ENCODE results near the gene FEZ2. TPM values are rescaled to one million over a fixed set of nuclear protein-coding genes. Genes with fewer than 3 reads are reported as not detected.

Gene FEZ2
- total RNA-seq, 1 experiment from 2014 or later, result 52.6 TPM

GRCh38 chr2:36570416-36570815 is 27.6 kb downstream of the FEZ2 start:
- H2AFZ ChIP-seq (ENCODE audit: low read length), result no peak overlapping the region
- H3K9me3 ChIP-seq (ENCODE audit: low read length), result no peaks in the 10 kb centered on the region
- H3K27me3 ChIP-seq (ENCODE audit: low read length), result no peaks in the 10 kb centered on the region
- intact Hi-C loops (cut with micrococcal nuclease), result loop anchor here (10.0 kb wide), 1 partner anchor 214 kb away; no protein-coding TSS in a partner anchor
- peaks cover 33% of the 10 kb centered on the region for H3K36me3 ChIP-seq (ENCODE audit: low read depth, low read length)
- H3F3A ChIP-seq (ENCODE audit: low read length, unreplicated experiment), result peaks cover 13% of the 10 kb centered on the region
- TF ChIP-seq, protein P1, sequence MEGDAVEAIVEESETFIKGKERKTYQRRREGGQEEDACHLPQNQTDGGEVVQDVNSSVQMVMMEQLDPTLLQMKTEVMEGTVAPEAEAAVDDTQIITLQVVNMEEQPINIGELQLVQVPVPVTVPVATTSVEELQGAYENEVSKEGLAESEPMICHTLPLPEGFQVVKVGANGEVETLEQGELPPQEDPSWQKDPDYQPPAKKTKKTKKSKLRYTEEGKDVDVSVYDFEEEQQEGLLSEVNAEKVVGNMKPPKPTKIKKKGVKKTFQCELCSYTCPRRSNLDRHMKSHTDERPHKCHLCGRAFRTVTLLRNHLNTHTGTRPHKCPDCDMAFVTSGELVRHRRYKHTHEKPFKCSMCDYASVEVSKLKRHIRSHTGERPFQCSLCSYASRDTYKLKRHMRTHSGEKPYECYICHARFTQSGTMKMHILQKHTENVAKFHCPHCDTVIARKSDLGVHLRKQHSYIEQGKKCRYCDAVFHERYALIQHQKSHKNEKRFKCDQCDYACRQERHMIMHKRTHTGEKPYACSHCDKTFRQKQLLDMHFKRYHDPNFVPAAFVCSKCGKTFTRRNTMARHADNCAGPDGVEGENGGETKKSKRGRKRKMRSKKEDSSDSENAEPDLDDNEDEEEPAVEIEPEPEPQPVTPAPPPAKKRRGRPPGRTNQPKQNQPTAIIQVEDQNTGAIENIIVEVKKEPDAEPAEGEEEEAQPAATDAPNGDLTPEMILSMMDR (conservative IDR thresholded peaks at IDR 0.05; ENCODE audit: low read depth, low read length), result no peak
- no peak for TF ChIP-seq EZH2 (IDR thresholded peaks at IDR 0.05; ENCODE audit: low read length, unreplicated experiment)
- peak overlapping the region; percentile 99 for H3K27ac ChIP-seq (ENCODE audit: low read length)
- no peak overlapping the region for H3K4me3 ChIP-seq (ENCODE audit: low read length)
- H3K79me2 ChIP-seq (ENCODE audit: low read length), result peaks cover 72% of the 10 kb centered on the region
- ChIA-PET POLR2A (ENCODE audit: unreplicated experiment) (no interaction called here), CTCF (no interaction called here)
- DNase-seq, result peak; percentile 46
- H3K4me2 ChIP-seq (ENCODE audit: low read length), result peak overlapping the region; percentile 48
- H3K9me2 ChIP-seq (replicated peaks; ENCODE audit: low read length), result no peaks in the 10 kb centered on the region
- BruUV-seq (replicated peaks), result no TSS peak
- H3K4me1 ChIP-seq (ENCODE audit: insufficient read depth, low read length), result peaks cover 75% of the 10 kb centered on the region
- H4K20me1 ChIP-seq (ENCODE audit: low read length), result no peaks in the 10 kb centered on the region
- H3K9ac ChIP-seq (ENCODE audit: low read length), result peak overlapping the region; percentile 86; the same call in 1 of the 2 replicates
- ATAC-seq, result 0 out of 2 replicates have a peak, but pooled peaks have one; percentile 1

GRCh38 chr2:36569267-36569856 is 28.6 kb downstream of the FEZ2 start:
- no TSS peak for BruUV-seq (replicated peaks)
- peak overlapping the region; percentile 82 for H3K4me2 ChIP-seq (ENCODE audit: low read length)
- POLR2A ChIA-PET (ENCODE audit: unreplicated experiment), result interaction anchor here (0.6 to 1.0 kb wide), 6 partner anchors 8 to 211 kb away, joined by 4 to 8 read pairs (median 6); no protein-coding TSS in a partner anchor
- H3K4me3 ChIP-seq (ENCODE audit: low read length), result peak overlapping the region; percentile 60
- peak overlapping the region; percentile 99 for H3K27ac ChIP-seq (ENCODE audit: low read length)
- H3K9ac ChIP-seq (ENCODE audit: low read length), result peak overlapping the region; percentile 86
- peaks cover 13% of the 10 kb centered on the region for H3F3A ChIP-seq (ENCODE audit: low read length, unreplicated experiment)
- peaks cover 72% of the 10 kb centered on the region for H3K79me2 ChIP-seq (ENCODE audit: low read length)
- H3K36me3 ChIP-seq (ENCODE audit: low read depth, low read length), result peaks cover 28% of the 10 kb centered on the region
- no peaks in the 10 kb centered on the region for H3K9me2 ChIP-seq (replicated peaks; ENCODE audit: low read length)
- H3K27me3 ChIP-seq (ENCODE audit: low read length), result no peaks in the 10 kb centered on the region
- ATAC-seq (no peak), DNase-seq (peak; percentile 34)
- H3K9me3 ChIP-seq (ENCODE audit: low read length), result no peaks in the 10 kb centered on the region
- intact Hi-C loops (cut with micrococcal nuclease), result loop anchor here (5.0 kb wide), 1 partner anchor 212 kb away; the partner anchor contains the start of gene CRIM1
- no peak for TF ChIP-seq EZH2 (IDR thresholded peaks at IDR 0.05; ENCODE audit: low read length, unreplicated experiment)
- CTCF ChIA-PET, result interaction anchor here (0.5 to 1.4 kb wide), 2 partner anchors 10 to 17 kb away, joined by 3 to 4 read pairs; no protein-coding TSS in a partner anchor
- peak overlapping the region; percentile 23; the same call in 1 of the 2 replicates for H2AFZ ChIP-seq (ENCODE audit: low read length)
- no peaks in the 10 kb centered on the region for H4K20me1 ChIP-seq (ENCODE audit: low read length)
- H3K4me1 ChIP-seq (ENCODE audit: insufficient read depth, low read length), result peaks cover 81% of the 10 kb centered on the region

GRCh38 chr2:36568516-36569246 is 29.3 kb downstream of the FEZ2 start:
- no peaks in the 10 kb centered on the region for H4K20me1 ChIP-seq (ENCODE audit: low read length)
- peak overlapping the region; percentile 60 for H3K4me3 ChIP-seq (ENCODE audit: low read length)
- peak overlapping the region; percentile 59; the same call in 1 of the 2 replicates for H2AFZ ChIP-seq (ENCODE audit: low read length)
- H3K4me1 ChIP-seq (ENCODE audit: insufficient read depth, low read length), result peaks cover 86% of the 10 kb centered on the region
- BruUV-seq (replicated peaks), result TSS peak; percentile 73
- peak; percentile 94 for DNase-seq
- peaks cover 13% of the 10 kb centered on the region for H3F3A ChIP-seq (ENCODE audit: low read length, unreplicated experiment)
- POLR2A ChIA-PET (ENCODE audit: unreplicated experiment), result interaction anchor here (0.6 to 1.0 kb wide), 6 partner anchors 9 to 211 kb away, joined by 4 to 8 read pairs (median 6); no protein-coding TSS in a partner anchor
- peak overlapping the region; percentile 99 for H3K27ac ChIP-seq (ENCODE audit: low read length)
- CTCF ChIA-PET, result interaction anchor here (0.5 to 1.4 kb wide), 2 partner anchors 10 to 16 kb away, joined by 3 to 4 read pairs; no protein-coding TSS in a partner anchor
- peak overlapping the region; percentile 86 for H3K9ac ChIP-seq (ENCODE audit: low read length)
- H3K9me2 ChIP-seq (replicated peaks; ENCODE audit: low read length), result no peaks in the 10 kb centered on the region
- peak; percentile 70 for ATAC-seq
- no peak for TF ChIP-seq EZH2 (IDR thresholded peaks at IDR 0.05; ENCODE audit: low read length, unreplicated experiment)
- TF ChIP-seq, protein P1 (conservative IDR thresholded peaks at IDR 0.05; ENCODE audit: low read depth, low read length), result no peak
- H3K9me3 ChIP-seq (ENCODE audit: low read length), result no peaks in the 10 kb centered on the region
- H3K27me3 ChIP-seq (ENCODE audit: low read length), result no peaks in the 10 kb centered on the region
- H3K4me2 ChIP-seq (ENCODE audit: low read length), result peak overlapping the region; percentile 82
- H3K79me2 ChIP-seq (ENCODE audit: low read length), result peaks cover 72% of the 10 kb centered on the region
- intact Hi-C loops (cut with micrococcal nuclease), result loop anchor here (1.0 to 5.0 kb wide), 3 partner anchors 10 to 211 kb away; partner anchors contain the start of gene CRIM1
- H3K36me3 ChIP-seq (ENCODE audit: low read depth, low read length), result peaks cover 22% of the 10 kb centered on the region
